ENCODE data around the gene PCDH9. TPM values are rescaled to one million over a fixed set of nuclear protein-coding genes. Genes with fewer than 3 reads are reported as not detected.

Gene PCDH9
- total RNA-seq, 1 donor from 2014 or later = 0.26 TPM

GRCh38 chr13:66578305-66578704 lies 651.8 kb downstream of the PCDH9 start:
- TF ChIP-seq, protein P1, sequence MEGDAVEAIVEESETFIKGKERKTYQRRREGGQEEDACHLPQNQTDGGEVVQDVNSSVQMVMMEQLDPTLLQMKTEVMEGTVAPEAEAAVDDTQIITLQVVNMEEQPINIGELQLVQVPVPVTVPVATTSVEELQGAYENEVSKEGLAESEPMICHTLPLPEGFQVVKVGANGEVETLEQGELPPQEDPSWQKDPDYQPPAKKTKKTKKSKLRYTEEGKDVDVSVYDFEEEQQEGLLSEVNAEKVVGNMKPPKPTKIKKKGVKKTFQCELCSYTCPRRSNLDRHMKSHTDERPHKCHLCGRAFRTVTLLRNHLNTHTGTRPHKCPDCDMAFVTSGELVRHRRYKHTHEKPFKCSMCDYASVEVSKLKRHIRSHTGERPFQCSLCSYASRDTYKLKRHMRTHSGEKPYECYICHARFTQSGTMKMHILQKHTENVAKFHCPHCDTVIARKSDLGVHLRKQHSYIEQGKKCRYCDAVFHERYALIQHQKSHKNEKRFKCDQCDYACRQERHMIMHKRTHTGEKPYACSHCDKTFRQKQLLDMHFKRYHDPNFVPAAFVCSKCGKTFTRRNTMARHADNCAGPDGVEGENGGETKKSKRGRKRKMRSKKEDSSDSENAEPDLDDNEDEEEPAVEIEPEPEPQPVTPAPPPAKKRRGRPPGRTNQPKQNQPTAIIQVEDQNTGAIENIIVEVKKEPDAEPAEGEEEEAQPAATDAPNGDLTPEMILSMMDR (IDR thresholded peaks at IDR 0.05; ENCODE audit: insufficient read depth, low read length, severe bottlenecking) = no peak
- DNase-seq (ENCODE audit: low read depth) = peak; percentile 66
- Histone ChIP-seq H3K4me3 (ENCODE audit: low read depth, low read length) (no peak overlapping the region), H3K36me3 (ENCODE audit: control insufficient read depth, insufficient read depth, low read length) (no peaks in the 10 kb centered on the region), H3K27me3 (ENCODE audit: control insufficient read depth, insufficient read depth, low read length) (no peaks in the 10 kb centered on the region)
- no peak for FAIRE-seq

DNA sequence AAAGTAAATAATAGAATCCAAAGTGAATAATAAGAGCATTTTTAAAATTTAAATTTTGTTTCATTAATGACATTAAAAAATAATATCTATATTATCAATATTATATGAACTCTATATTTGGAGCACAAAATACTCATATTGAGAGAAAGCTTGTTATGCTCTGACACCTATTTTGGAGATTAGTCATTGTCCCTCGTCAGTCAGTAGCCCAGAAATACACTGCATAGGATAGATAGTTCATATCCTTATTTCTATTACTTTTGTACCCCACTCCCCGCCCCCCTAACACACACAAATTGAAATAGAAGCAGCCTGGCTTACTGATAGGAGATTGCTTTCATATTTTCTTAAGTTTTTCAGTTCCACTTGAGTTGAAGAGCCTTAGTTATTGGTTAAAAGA lies 652.8 kb downstream of the PCDH9 start:
- DNase-seq (ENCODE audit: low read depth) = no peak
- no peaks in the 10 kb centered on the region for H3K27me3 ChIP-seq (ENCODE audit: control insufficient read depth, insufficient read depth, low read length)
- TF ChIP-seq, protein P1 (IDR thresholded peaks at IDR 0.05; ENCODE audit: insufficient read depth, low read length, severe bottlenecking) = no peak
- H3K4me3 ChIP-seq (ENCODE audit: low read depth, low read length) = no peak overlapping the region
- no peak for FAIRE-seq
- H3K36me3 ChIP-seq (ENCODE audit: control insufficient read depth, insufficient read depth, low read length) = no peaks in the 10 kb centered on the region

GRCh38 chr13:66576381-66576780 lies 653.8 kb downstream of the PCDH9 start:
- DNase-seq (ENCODE audit: low read depth) (no peak), FAIRE-seq (no peak)
- H3K4me3 ChIP-seq (ENCODE audit: low read depth, low read length) = no peak overlapping the region
- TF ChIP-seq, protein P1 (IDR thresholded peaks at IDR 0.05; ENCODE audit: insufficient read depth, low read length, severe bottlenecking) = no peak
- no peaks in the 10 kb centered on the region for H3K27me3 ChIP-seq (ENCODE audit: control insufficient read depth, insufficient read depth, low read length)
- no peaks in the 10 kb centered on the region for H3K36me3 ChIP-seq (ENCODE audit: control insufficient read depth, insufficient read depth, low read length)

DNA sequence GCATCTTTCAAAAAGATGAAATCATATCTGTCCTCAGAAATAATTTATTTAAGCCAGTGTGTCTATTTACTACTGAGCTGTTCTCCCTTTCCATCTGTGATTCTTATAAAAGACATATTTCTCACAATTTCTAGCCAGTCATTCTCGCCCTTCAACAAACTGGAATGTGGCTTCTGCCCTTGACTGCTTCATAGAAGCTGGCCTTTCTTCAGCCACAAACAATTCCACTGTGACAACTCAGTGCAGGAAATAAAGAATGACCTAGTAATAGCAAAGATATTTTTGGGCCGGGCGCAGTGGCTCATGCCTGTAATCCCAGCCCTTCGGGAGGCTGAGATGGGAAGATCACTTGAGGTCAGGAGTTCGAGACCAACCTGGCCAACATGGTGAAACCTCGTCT lies 655.5 kb downstream of the PCDH9 start:
- Histone ChIP-seq H3K4me3 (ENCODE audit: low read depth, low read length) (no peak overlapping the region), H3K36me3 (ENCODE audit: control insufficient read depth, insufficient read depth, low read length) (no peaks in the 10 kb centered on the region), H3K27me3 (ENCODE audit: control insufficient read depth, insufficient read depth, low read length) (no peaks in the 10 kb centered on the region)
- no peak for FAIRE-seq
- TF ChIP-seq, protein P1 (IDR thresholded peaks at IDR 0.05; ENCODE audit: insufficient read depth, low read length, severe bottlenecking) = no peak
- no peak for DNase-seq (ENCODE audit: low read depth)

DNA sequence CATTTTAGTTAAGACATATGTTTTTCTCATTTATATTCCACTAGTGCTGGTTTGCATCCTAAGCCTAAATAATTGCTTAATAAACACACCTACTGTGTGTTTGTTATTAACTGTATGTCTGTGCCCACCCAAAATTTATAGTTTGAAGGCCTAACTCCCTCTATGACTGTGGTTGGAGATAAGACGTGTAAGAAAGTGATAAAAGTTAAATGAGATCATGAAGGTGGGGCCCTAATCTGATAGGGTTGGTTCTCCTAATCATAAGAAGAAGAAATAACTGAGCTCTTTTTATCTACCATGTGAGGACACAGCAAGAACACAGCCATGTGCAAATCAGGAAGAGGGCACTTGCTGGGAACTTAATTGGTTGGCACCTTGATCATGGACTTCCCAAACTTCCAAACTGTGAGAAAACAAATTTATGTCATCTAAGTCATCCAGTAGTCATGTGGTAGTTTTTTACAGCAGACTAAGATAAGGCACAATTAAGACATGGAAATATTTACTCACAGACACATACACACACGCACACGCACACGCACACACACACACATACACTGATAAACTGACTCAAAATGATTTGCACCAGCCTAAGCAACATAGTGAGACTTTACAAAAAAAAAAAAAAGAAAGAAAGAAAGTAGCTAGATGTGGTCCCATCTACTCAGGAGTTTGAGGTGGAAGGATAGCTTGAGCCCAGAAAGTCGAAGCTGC lies 662.1 kb downstream of the PCDH9 start:
- no peak for FAIRE-seq
- no peaks in the 10 kb centered on the region for H3K36me3 ChIP-seq (ENCODE audit: control insufficient read depth, insufficient read depth, low read length)
- TF ChIP-seq, protein P1 (IDR thresholded peaks at IDR 0.05; ENCODE audit: insufficient read depth, low read length, severe bottlenecking) = no peak
- DNase-seq (ENCODE audit: low read depth) = no peak
- H3K4me3 ChIP-seq (ENCODE audit: low read depth, low read length) = no peak overlapping the region
- H3K27me3 ChIP-seq (ENCODE audit: control insufficient read depth, insufficient read depth, low read length) = no peaks in the 10 kb centered on the region

- FAIRE-seq (no peak), DNase-seq (ENCODE audit: low read depth) (no peak)
- no peak overlapping the region for H3K4me3 ChIP-seq (ENCODE audit: low read depth, low read length)
- no peaks in the 10 kb centered on the region for H3K36me3 ChIP-seq (ENCODE audit: control insufficient read depth, insufficient read depth, low read length)
- no peaks in the 10 kb centered on the region for H3K27me3 ChIP-seq (ENCODE audit: control insufficient read depth, insufficient read depth, low read length)
- TF ChIP-seq, protein P1 (IDR thresholded peaks at IDR 0.05; ENCODE audit: insufficient read depth, low read length, severe bottlenecking) = no peak
Observed at GRCh38 chr13:66565279-66565678, 664.9 kb downstream of the PCDH9 start.

Measured in bronchial epithelial cell (primary cell).